Breast epithelium (tissue), 3 donors: ENCODE results near the gene G6PC1.

ENCODE experiments used
- CTCF ChIP-seq, 3 donors: fragments of 450-650 bp; IDR thresholded peaks; one replicate each; pipeline ENCODE4 v1.5.1; 2016 to 2017; ENCODE audit warnings: antibody characterized with exemption in 3 of 3, mild to moderate bottlenecking in 3 of 3, moderate library complexity in 3 of 3
- POLR2A ChIP-seq: fragments of 450-650 bp; IDR thresholded peaks from one replicate; pipeline ENCODE4 v1.6.1; 2016; ENCODE audit warnings: antibody characterized with exemption, mild to moderate bottlenecking, moderate library complexity

- no peak for TF ChIP-seq CTCF (IDR thresholded peaks at IDR 0.05)
- TF ChIP-seq POLR2A = no peak
These were observed 47.6 kb upstream of the G6PC1 start for GRCh38 chr17:42853004-42853403.
